Neural cell (in vitro differentiated cells): Measurements from ENCODE around the gene IQGAP2.

Source experiments
- CTCF ChIP-seq: fragments of 450-650 bp; IDR thresholded peaks from 2 replicates; pipeline ENCODE4 v1.5.1; 2014; ENCODE audit warnings: antibody characterized with exemption, mild to moderate bottlenecking, moderate library complexity; ENCODE audit not compliant: poor library complexity, severe bottlenecking
- EP300 ChIP-seq: fragments of 450-650 bp; conservative IDR thresholded peaks from 2 replicates; pipeline ENCODE4 v1.6.1; 2014; ENCODE audit warnings: antibody characterized with exemption, mild to moderate bottlenecking, moderate library complexity; ENCODE audit not compliant: poor library complexity, severe bottlenecking
- EZH2 ChIP-seq: fragments of 200-600, 300-800 bp; shearing (Covaris generic), sonication (generic); IDR thresholded peaks from 2 replicates; pipeline ENCODE4 v1.6.1; 2014; ENCODE audit warnings: antibody characterized with exemption, low read length, borderline replicate concordance, mild to moderate bottlenecking; ENCODE audit not compliant: insufficient read depth, poor library complexity, severe bottlenecking
- MXI1 ChIP-seq: fragments of 450-650 bp; conservative IDR thresholded peaks from 2 replicates; pipeline ENCODE4 v1.6.1; 2014; ENCODE audit warnings: antibody characterized with exemption, mild to moderate bottlenecking; ENCODE audit not compliant: poor library complexity, severe bottlenecking
- POLR2AphosphoS5 ChIP-seq: IDR thresholded peaks from 2 replicates; pipeline ENCODE4 v1.6.1; 2012
- RAD21 ChIP-seq: fragments of 450-650 bp; conservative IDR thresholded peaks from 2 replicates; pipeline ENCODE4 v1.6.1; 2014; ENCODE audit warnings: antibody characterized with exemption, mild to moderate bottlenecking, moderate library complexity
- REST ChIP-seq: IDR thresholded peaks from 2 replicates; pipeline ENCODE4 v1.6.1; 2012; ENCODE audit warnings: borderline replicate concordance
- SMC3 ChIP-seq: fragments of 450-650 bp; conservative IDR thresholded peaks from 2 replicates; pipeline ENCODE4 v1.6.1; 2014; ENCODE audit warnings: antibody characterized with exemption, mild to moderate bottlenecking, moderate library complexity; ENCODE audit not compliant: poor library complexity
- TAF1 ChIP-seq: IDR thresholded peaks from 2 replicates; pipeline ENCODE4 v1.6.1; 2012; ENCODE audit warnings: low read depth

- no peak for TF ChIP-seq CTCF
- TF ChIP-seq RAD21: no peak
- no peak for TF ChIP-seq EP300
- no peak for TF ChIP-seq EZH2
- no peak for TF ChIP-seq REST
- TF ChIP-seq TAF1: no peak
- TF ChIP-seq POLR2AphosphoS5: no peak
- no peak for TF ChIP-seq SMC3
- TF ChIP-seq MXI1: no peak
Measured at GRCh38 chr5:76709762-76710161, 306.7 kb downstream of the IQGAP2 start.
